K562 (cell line): ENCODE data around the gene PHPT1. TPM values are rescaled to one million over a fixed set of nuclear protein-coding genes. Genes with fewer than 3 reads are reported as not detected.
A peak's percentile ranks its signal among the peaks of the same experiment; 100 is the strongest.

ENCODE experiments used
- CAMTA2 ChIP-seq: fragments of 250-450 bp; sonication (Bioruptor Pico); conservative IDR thresholded peaks from 2 replicates; pipeline ENCODE4 v1.5.1; 2022
- FIP1L1 ChIP-seq: fragments of 200-400 bp; formaldehyde crosslinking; IDR thresholded peaks from 2 replicates; pipeline ENCODE4 v1.6.1; 2018; ENCODE audit warnings: mild to moderate bottlenecking, low read depth, low read length; ENCODE audit not compliant: poor library complexity, severe bottlenecking
- HDAC8 ChIP-seq: fragments of 450-650 bp; IDR thresholded peaks from 2 replicates; pipeline ENCODE4 v1.6.1; 2016; ENCODE audit warnings: mild to moderate bottlenecking, missing genetic modification characterization, moderate library complexity, missing compliant biosample characterization
- HIVEP1 ChIP-seq: fragments of 250-450 bp; sonication (Bioruptor Pico); IDR thresholded peaks from 2 replicates; pipeline ENCODE4 v1.4.0; 2020; ENCODE audit warnings: mild to moderate bottlenecking
- KDM1A ChIP-seq, 2 experiments: fragments of 450-650 bp; IDR thresholded peaks; 2 replicates each; pipeline ENCODE4 v1.6.1; 2016; ENCODE audit warnings: mild to moderate bottlenecking in 2 of 2
- LEF1 ChIP-seq: fragments of 450-650 bp; IDR thresholded peaks from 2 replicates; pipeline ENCODE4 v1.6.1; 2016; ENCODE audit warnings: mild to moderate bottlenecking
- MCM5 ChIP-seq: fragments of 450-650 bp; IDR thresholded peaks from 2 replicates; pipeline ENCODE4 v1.6.1; 2016; ENCODE audit warnings: low read depth
- NR2F6 ChIP-seq: fragments of 450-650 bp; formaldehyde crosslinking; IDR thresholded peaks from 2 replicates; pipeline ENCODE4 v1.4.0; 2020; ENCODE audit warnings: mild to moderate bottlenecking
- PRDM10 ChIP-seq: fragments of 450-650 bp; IDR thresholded peaks from 2 replicates; pipeline ENCODE4 v1.6.1; 2018; ENCODE audit not compliant: partially characterized antibody
- SP1 ChIP-seq: sonication (generic); formaldehyde crosslinking; IDR thresholded peaks from 2 replicates; pipeline ENCODE4 v1.8.1; 2022; ENCODE audit warnings: mild to moderate bottlenecking, missing genetic modification reagents
- TBP ChIP-seq: optimal IDR thresholded peaks from 2 replicates; pipeline ENCODE3; 2011; ENCODE audit warnings: low read depth, low read length, improper control_type of control experiment
- THRAP3 ChIP-seq: fragments of 450-650 bp; IDR thresholded peaks from 2 replicates; pipeline ENCODE4 v1.6.1; 2016; ENCODE audit warnings: mild to moderate bottlenecking, inconsistent platforms, borderline replicate concordance
- ZC3H4 ChIP-seq: sonication (generic); formaldehyde crosslinking; IDR thresholded peaks from 2 replicates; pipeline ENCODE4 v1.9.0; 2021; ENCODE audit warnings: missing genetic modification reagents, borderline replicate concordance
- ZFX ChIP-seq: sonication (generic); formaldehyde crosslinking; IDR thresholded peaks from 2 replicates; pipeline ENCODE4 v1.8.0; 2022; ENCODE audit warnings: mild to moderate bottlenecking, missing genetic modification reagents, moderate library complexity
- ZNF395 ChIP-seq: fragments of 200-800 bp; sonication (Bioruptor generic); IDR thresholded peaks from 2 replicates; pipeline ENCODE4 v1.6.1; 2017; ENCODE audit warnings: missing genetic modification characterization, missing compliant biosample characterization
- ZNF512 ChIP-seq: IDR thresholded peaks from 2 replicates; pipeline ENCODE4 v1.6.1; 2016; ENCODE audit warnings: missing genetic modification characterization, missing compliant biosample characterization
- ZNF778 ChIP-seq: fragments of 450-650 bp; formaldehyde crosslinking; IDR thresholded peaks from 2 replicates; pipeline ENCODE4 v1.4.0; 2020; ENCODE audit warnings: mild to moderate bottlenecking, moderate library complexity
- polyA plus RNA-seq, 8 experiments: library from polyadenylated mRNA; depleted of rRNA in 4 of 8; stranded (reverse) in 5 of 8; unstranded in 3 of 8; fragments of >200 nt; fragmentation: Nextera tagmentation in 2 of 8; fragmentation: Illumina TruSeq in 1 of 8; extraction: Ambion mirVana in 2 of 8; extraction: Trizol in 1 of 8; gene quantifications; 2 replicates each; pipeline versions ENCODE4 v1.2.1 to v1.2.3, GENCODE V29; 2011 to 2014; ENCODE audit warnings: inconsistent platforms in 1 of 8, missing spikeins in 1 of 8
- total RNA-seq, 7 experiments: library from RNA; depleted of rRNA in 6 of 7; stranded (reverse); fragments of >200 nt in 6 of 7; fragmentation: Illumina TruSeq in 2 of 7; extraction: Trizol in 2 of 7; gene quantifications; 2 replicates each; pipeline versions ENCODE4 v1.2.1 to v1.2.3, GENCODE V29; 2011 to 2021; ENCODE audit warnings: low replicate concordance in 1 of 7
- TF ChIP-seq, protein P1 (sequence below): fragments of 250-450 bp; sonication (Bioruptor Pico); IDR thresholded peaks from 2 replicates; pipeline ENCODE4 v1.5.0; 2021; ENCODE audit warnings: mild to moderate bottlenecking, moderate library complexity

The PHPT1 gene
- total and polyA plus RNA-seq, 9 of the 15 experiments (the other 6 are each of a cell fraction or from before 2014, with no cell fraction given), result 20.9 to 166 (median 129) TPM

- TF ChIP-seq PRDM10 (peak; percentile 56), FIP1L1 (no peak), SP1 (CRISPR knock-in tag) (peak; percentile 87), MCM5 (no peak), ZNF395 (no peak), TBP (peak; percentile 69), LEF1 (no peak; the same call in 1 of the 2 replicates), KDM1A (IDR thresholded peaks at IDR 0.05) (no peak), THRAP3 (no peak), HDAC8 (tag) (no peak), ZNF512 (no peak), HIVEP1 (CRISPR knock-in tag) (no peak), ZNF778 (CRISPR knock-in tag) (no peak), NR2F6 (CRISPR knock-in tag) (no peak), ZC3H4 (CRISPR knock-in tag) (no peak), ZFX (peak; percentile 6), CAMTA2 (CRISPR knock-in tag) (no peak)
- TF ChIP-seq, protein P1, sequence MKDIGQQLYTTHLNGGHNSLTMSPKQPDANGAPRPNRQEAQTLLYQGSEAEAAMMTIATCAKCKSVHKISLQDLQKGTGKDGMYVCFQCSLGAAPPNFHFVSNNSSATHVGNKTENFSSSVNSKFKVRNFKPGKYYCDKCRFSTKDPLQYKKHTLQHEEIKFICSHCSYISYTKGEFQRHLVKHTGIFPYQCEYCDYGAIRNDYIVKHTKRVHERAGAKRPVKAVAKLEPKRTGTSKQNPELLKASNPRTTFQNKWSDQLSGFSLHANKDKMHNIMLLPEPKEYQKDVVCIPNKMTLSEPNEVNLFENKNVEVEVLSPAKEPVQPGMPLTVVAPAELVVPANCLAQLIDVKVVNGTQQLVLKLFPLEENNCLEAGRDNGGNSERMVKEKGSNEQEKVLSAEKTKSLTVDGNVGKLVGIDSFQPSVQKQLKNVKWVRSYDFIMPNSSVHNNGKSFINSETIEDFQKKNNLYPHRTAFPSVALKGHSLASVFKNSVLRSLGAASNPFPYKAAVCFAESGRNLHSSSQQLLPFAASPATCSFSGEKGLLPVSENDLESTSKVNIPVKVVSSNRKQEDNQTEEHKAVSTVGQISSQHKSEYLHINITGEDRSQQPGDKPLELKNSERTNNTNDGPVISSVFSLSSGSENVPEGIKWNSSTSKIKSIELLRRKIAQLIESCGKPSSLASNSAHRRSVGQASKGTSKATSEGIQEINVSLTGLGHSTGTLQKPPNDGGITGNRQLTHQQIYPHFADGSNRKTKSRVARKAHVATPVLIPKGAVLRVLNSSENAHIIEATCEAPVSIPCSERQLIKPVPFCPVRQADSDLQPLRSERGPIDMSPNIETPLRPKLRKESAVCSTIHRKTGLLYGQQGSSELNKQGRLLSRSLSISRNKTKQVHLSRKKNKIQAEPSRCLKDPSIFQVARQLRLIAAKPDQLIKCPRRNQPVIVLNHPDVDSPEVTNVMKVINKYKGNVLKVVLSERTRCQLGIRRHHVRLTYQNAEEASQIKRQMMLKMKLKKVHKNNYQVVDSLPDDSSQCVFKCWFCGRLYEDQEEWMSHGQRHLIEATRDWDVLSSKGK (CRISPR knock-in tag), result no peak
Observed at GRCh38 chr9:136849038-136849959, at the start of gene PHPT1 (continued).
